Neural progenitor cell (in vitro differentiated cells): ENCODE measurements around the gene TIMELESS. TPM values are rescaled to one million over a fixed set of nuclear protein-coding genes. Genes with fewer than 3 reads are reported as not detected.

Source experiments
- DNase-seq: peaks from one replicate; pipeline ENCODE4 v3.0.0-alpha.2; 2016; ENCODE audit warnings: low spot score
- H2AFZ ChIP-seq: fragments of 200-600 bp; sonication (generic); replicated peaks from 2 replicates; pipeline ENCODE4 v1.6.1; 2016; ENCODE audit warnings: antibody characterized with exemption
- H3F3A ChIP-seq: fragments of 200-600 bp; sonication (generic); 2 replicates; pipeline ENCODE4 v1.6.1; 2016; ENCODE audit warnings: antibody characterized with exemption, low read depth
- H3K27ac ChIP-seq: fragments of 200-600 bp; sonication (generic); 2 replicates; pipeline ENCODE4 v1.5.1; 2016; ENCODE audit warnings: mild to moderate bottlenecking
- H3K27me3 ChIP-seq: fragments of 200-600 bp; sonication (generic); 2 replicates; pipeline ENCODE4 v1.6.1; 2016; ENCODE audit warnings: mild to moderate bottlenecking, moderate library complexity
- H3K36me3 ChIP-seq: fragments of 200-600 bp; sonication (generic); 2 replicates; pipeline ENCODE4 v1.5.1; 2016
- H3K4me1 ChIP-seq: fragments of 200-600 bp; sonication (generic); 2 replicates; pipeline ENCODE4 v1.6.1; 2016; ENCODE audit warnings: mixed run types
- H3K4me2 ChIP-seq: fragments of 200-600 bp; sonication (generic); 2 replicates; pipeline ENCODE4 v1.6.1; 2016
- H3K4me3 ChIP-seq: fragments of 200-600 bp; sonication (generic); 2 replicates; pipeline ENCODE4 v1.5.1; 2016
- H3K79me2 ChIP-seq: fragments of 200-600 bp; sonication (generic); 2 replicates; pipeline ENCODE4 v1.6.1; 2016; ENCODE audit warnings: low read depth
- H3K9ac ChIP-seq: fragments of 200-600 bp; sonication (generic); 2 replicates; pipeline ENCODE4 v1.6.1; 2016
- H3K9me3 ChIP-seq: fragments of 200-600 bp; sonication (generic); 2 replicates; pipeline ENCODE4 v1.5.1; 2016; ENCODE audit warnings: low read depth
- H4K20me1 ChIP-seq: fragments of 200-600 bp; sonication (generic); 2 replicates; pipeline ENCODE4 v1.6.1; 2016; ENCODE audit warnings: low read depth
- H3K27ac Mint-ChIP-seq: 3 replicates; pipeline ENCODE4 v1.8.0; 2021; ENCODE audit warnings: mixed read lengths
- H3K27me3 Mint-ChIP-seq: 2 replicates; pipeline ENCODE4 v1.8.0; 2022; ENCODE audit warnings: low read depth, mild to moderate bottlenecking, inconsistent platforms, moderate library complexity, mixed read lengths; ENCODE audit not compliant: insufficient read depth
- H3K36me3 Mint-ChIP-seq: 3 replicates; pipeline ENCODE4 v1.8.0; 2021; ENCODE audit warnings: mixed read lengths
- H3K4me1 Mint-ChIP-seq: 3 replicates; pipeline ENCODE4 v1.8.0; 2021; ENCODE audit warnings: mixed read lengths
- H3K4me3 Mint-ChIP-seq: 3 replicates; pipeline ENCODE4 v1.8.0; 2021; ENCODE audit warnings: mild to moderate bottlenecking, moderate library complexity, mixed read lengths
- H3K9me3 Mint-ChIP-seq: 3 replicates; pipeline ENCODE4 v1.8.0; 2020; ENCODE audit warnings: mixed read lengths
- CTCF ChIP-seq: fragments of 200-600 bp; sonication (generic); IDR thresholded peaks from 2 replicates; pipeline ENCODE4 v1.5.1; 2017; ENCODE audit warnings: antibody characterized with exemption, mild to moderate bottlenecking
- EZH2 ChIP-seq: fragments of 200-600 bp; sonication (generic); IDR thresholded peaks from 2 replicates; pipeline ENCODE4 v1.6.1; 2017; ENCODE audit warnings: antibody characterized with exemption, mild to moderate bottlenecking, moderate library complexity
- EZH2phosphoT487 ChIP-seq: fragments of 200-600 bp; sonication (generic); IDR thresholded peaks from 2 replicates; pipeline ENCODE4 v1.6.1; 2017; ENCODE audit warnings: antibody characterized with exemption
- total RNA-seq: library from RNA; depleted of rRNA; stranded (reverse); fragments of >200 nt; gene quantifications from 2 replicates; pipeline ENCODE4 v1.2.3, GENCODE V29; 2015; ENCODE audit warnings: low replicate concordance

TIMELESS gene
- total RNA-seq, 1 donor from 2014 or later: 56.3 TPM

GRCh38 chr12:56382611-56383010 lies 66.6 kb downstream of the TIMELESS start:
- TF ChIP-seq CTCF (no peak), EZH2 (no peak), EZH2phosphoT487 (no peak)
- H3K27me3 Mint-ChIP-seq: peaks cover 5% of the 10 kb centered on the region

GRCh38 chr12:56377989-56378316 lies 71.3 kb downstream of the TIMELESS start:
- no peaks in the 10 kb centered on the region for H3K36me3 ChIP-seq

More at GRCh38 chr12:56382611-56383010, 66.6 kb downstream of the TIMELESS start:
- H2AFZ ChIP-seq: no peak overlapping the region
- Mint-ChIP-seq H3K9me3 (no peaks in the 10 kb centered on the region), H3K36me3 (no peaks in the 10 kb centered on the region), H3K27ac (no peak overlapping the region), H3K4me3 (no peak overlapping the region), H3K4me1 (peaks cover 10% of the 10 kb centered on the region)
- H3K4me2 ChIP-seq: no peak overlapping the region
- H3K27ac ChIP-seq: no peak overlapping the region
- no peaks in the 10 kb centered on the region for H3K36me3 ChIP-seq
- no peaks in the 10 kb centered on the region for H3K79me2 ChIP-seq
- H3F3A ChIP-seq: no peaks in the 10 kb centered on the region
- H3K27me3 ChIP-seq: no peaks in the 10 kb centered on the region
- H3K4me1 ChIP-seq: peaks cover 9% of the 10 kb centered on the region
- DNase-seq: no peak
- H3K9ac ChIP-seq: no peak overlapping the region
- H3K4me3 ChIP-seq: no peak overlapping the region
- no peaks in the 10 kb centered on the region for H4K20me1 ChIP-seq
- no peaks in the 10 kb centered on the region for H3K9me3 ChIP-seq

GRCh38 chr12:56377310-56377988 lies 71.8 kb downstream of the TIMELESS start:
- no peak for TF ChIP-seq EZH2
- TF ChIP-seq CTCF: no peak
- TF ChIP-seq EZH2phosphoT487: no peak
- Histone ChIP-seq H3K4me1 (peaks cover 9% of the 10 kb centered on the region), H3K9ac (no peak overlapping the region), H3K79me2 (no peaks in the 10 kb centered on the region), H3K27me3 (no peaks in the 10 kb centered on the region), H3K4me3 (no peak overlapping the region), H3K4me2 (peak overlapping the region; percentile 16), H3K27ac (no peak overlapping the region), H3K36me3 (no peaks in the 10 kb centered on the region), H2AFZ (peak overlapping the region; percentile 76), H3K9me3 (no peaks in the 10 kb centered on the region), H3F3A (no peaks in the 10 kb centered on the region), H4K20me1 (no peaks in the 10 kb centered on the region)
- no peaks in the 10 kb centered on the region for H3K27me3 Mint-ChIP-seq
- H3K27ac Mint-ChIP-seq: peak overlapping the region; percentile 6
- H3K36me3 Mint-ChIP-seq: no peaks in the 10 kb centered on the region
- H3K9me3 Mint-ChIP-seq: peaks cover 5% of the 10 kb centered on the region
- H3K4me1 Mint-ChIP-seq: peaks cover 4% of the 10 kb centered on the region
- DNase-seq: peak; percentile 16
- H3K4me3 Mint-ChIP-seq: no peak overlapping the region

More at GRCh38 chr12:56377989-56378316, 71.3 kb downstream of the TIMELESS start:
- H3K9ac ChIP-seq: no peak overlapping the region
- H3K4me3 Mint-ChIP-seq: no peak overlapping the region
- H3K9me3 ChIP-seq: no peaks in the 10 kb centered on the region
- no peak overlapping the region for H3K4me3 ChIP-seq
- peaks cover 5% of the 10 kb centered on the region for H3K9me3 Mint-ChIP-seq
- peaks cover 9% of the 10 kb centered on the region for H3K4me1 ChIP-seq
- no peaks in the 10 kb centered on the region for H3K79me2 ChIP-seq
- H4K20me1 ChIP-seq: no peaks in the 10 kb centered on the region
- H3K27me3 Mint-ChIP-seq: no peaks in the 10 kb centered on the region
- peaks cover 4% of the 10 kb centered on the region for H3K4me1 Mint-ChIP-seq
- no peak overlapping the region for H3K4me2 ChIP-seq
- H3K36me3 Mint-ChIP-seq: no peaks in the 10 kb centered on the region
- no peak overlapping the region for H3K27ac Mint-ChIP-seq
- H2AFZ ChIP-seq: peak overlapping the region; percentile 76
- TF ChIP-seq CTCF (no peak), EZH2phosphoT487 (no peak), EZH2 (no peak)
- DNase-seq: no peak
- no peaks in the 10 kb centered on the region for H3F3A ChIP-seq
- no peak overlapping the region for H3K27ac ChIP-seq
- H3K27me3 ChIP-seq: no peaks in the 10 kb centered on the region
